Posterior cingulate gyrus (tissue), 11 donors: ENCODE results near the gene PKNOX1.
"Not testable (repeated sequence)": the region's sequence is repeated elsewhere in the genome, so short reads cannot be mapped to it uniquely, and the experiment has no call there.

Experiments
- DNase-seq, 10 donors: peaks; one replicate each; pipeline versions ENCODE4 v3.0.0 to v3.0.0-alpha.2; 2020 to 2021; ENCODE audit warnings: mixed read lengths in 3 of 10
- intact Hi-C: fragments of 100-400 bp; cut with DNase I; formaldehyde crosslinking; loops from one replicate; pipeline ENCODE4 v1.15.1; 2023

The PKNOX1 gene

GRCh38 chr21:42980312-42981213 is 6.2 kb downstream of the PKNOX1 start:
- intact Hi-C loops: no loop called here
- peak in 1 of 10 donors; percentile 5 for DNase-seq

GRCh38 chr21:42981214-42981523 is 6.8 kb downstream of the PKNOX1 start:
- peak in 1 of 10 donors; percentile 30 for DNase-seq
- intact Hi-C loops: no loop called here

- peak in 1 of 10 donors; percentile 61 for DNase-seq
- intact Hi-C loops: no loop called here
These were observed 7.5 kb downstream of the PKNOX1 start for GRCh38 chr21:42981862-42982261.

- intact Hi-C loops: no loop called here
- peak in 1 of 10 donors; percentile 3 for DNase-seq
These were observed 8.7 kb downstream of the PKNOX1 start for GRCh38 chr21:42983103-42983502.

GRCh38 chr21:42983869-42984268 is 9.5 kb downstream of the PKNOX1 start:
- intact Hi-C loops: no loop called here
- peak in 1 of 10 donors; percentile 5 for DNase-seq

GRCh38 chr21:42986125-42986783 is 11.9 kb downstream of the PKNOX1 start:
- DNase-seq: peak in 2 of 10 donors; percentile 14 to 30
- intact Hi-C loops: no loop called here

- DNase-seq: peak in 2 of 10 donors; percentile 53 to 75
- intact Hi-C loops: no loop called here
These were observed 14.0 kb downstream of the PKNOX1 start for GRCh38 chr21:42988236-42988965.

GRCh38 chr21:42989370-42989769 is 15.0 kb downstream of the PKNOX1 start:
- peak in 2 of 10 donors; percentile 10 to 18 for DNase-seq
- intact Hi-C loops: not testable (repeated sequence)

- peak in 2 of 10 donors; percentile 7 to 63 for DNase-seq
- intact Hi-C loops: no loop called here
These were observed 15.7 kb downstream of the PKNOX1 start for GRCh38 chr21:42989816-42990650.

- intact Hi-C loops: no loop called here
- peak in 1 of 10 donors; percentile 52 for DNase-seq
These were observed 17.8 kb downstream of the PKNOX1 start for GRCh38 chr21:42991992-42992740.

- intact Hi-C loops: no loop called here
- peak in 1 of 10 donors; percentile 32 for DNase-seq
These were observed 18.8 kb downstream of the PKNOX1 start for GRCh38 chr21:42993051-42993712.

- DNase-seq: peak in 8 of 10 donors; percentile 38 to 94 (median 68)
- intact Hi-C loops: no loop called here
These were observed 22.7 kb downstream of the PKNOX1 start for GRCh38 chr21:42997053-42997452.

GRCh38 chr21:42997983-42998382 is 23.6 kb downstream of the PKNOX1 start:
- intact Hi-C loops, DNase-seq: not testable (repeated sequence)

- DNase-seq, intact Hi-C loops: not testable (repeated sequence)
These were observed 24.8 kb downstream of the PKNOX1 start for GRCh38 chr21:42999152-42999551.

GRCh38 chr21:43000041-43000440 is 25.7 kb downstream of the PKNOX1 start:
- DNase-seq, intact Hi-C loops: not testable (repeated sequence)

GRCh38 chr21:43001316-43001715 is 27.0 kb downstream of the PKNOX1 start:
- intact Hi-C loops: no loop called here
- DNase-seq: peak in 8 of 10 donors; percentile 17 to 90 (median 54)

- intact Hi-C loops: no loop called here
These were observed 30.6 kb downstream of the PKNOX1 start for GRCh38 chr21:43004926-43005325.

GRCh38 chr21:43005635-43006034 is 31.3 kb downstream of the PKNOX1 start:
- DNase-seq: peak in 2 of 10 donors; percentile 13 to 38

More at GRCh38 chr21:43004926-43005325, 30.6 kb downstream of the PKNOX1 start:
- DNase-seq: peak in 2 of 10 donors; percentile 9 to 35

More at GRCh38 chr21:43005635-43006034, 31.3 kb downstream of the PKNOX1 start:
- intact Hi-C loops: no loop called here
